PC-3 (cell line): ENCODE measurements around the gene RSKR.

Source experiments
- EZH2 ChIP-seq: fragments of 300-600 bp; sonication (generic); IDR thresholded peaks from one replicate; pipeline ENCODE4 v1.6.1; 2017; ENCODE audit warnings: antibody characterized with exemption, mild to moderate bottlenecking, low read length; ENCODE audit not compliant: unreplicated experiment
- EZH2phosphoT487 ChIP-seq: fragments of 300-600 bp; sonication (generic); IDR thresholded peaks from 2 replicates; pipeline ENCODE4 v1.6.1; 2018; ENCODE audit warnings: mild to moderate bottlenecking, antibody characterized with exemption, low read length, borderline replicate concordance
- TF ChIP-seq, protein P1 (sequence below): fragments of 300-600 bp; sonication (generic); conservative IDR thresholded peaks from 2 replicates; pipeline ENCODE4 v1.5.1; 2017; ENCODE audit warnings: antibody characterized with exemption, low read depth, mild to moderate bottlenecking, low read length

DNA sequence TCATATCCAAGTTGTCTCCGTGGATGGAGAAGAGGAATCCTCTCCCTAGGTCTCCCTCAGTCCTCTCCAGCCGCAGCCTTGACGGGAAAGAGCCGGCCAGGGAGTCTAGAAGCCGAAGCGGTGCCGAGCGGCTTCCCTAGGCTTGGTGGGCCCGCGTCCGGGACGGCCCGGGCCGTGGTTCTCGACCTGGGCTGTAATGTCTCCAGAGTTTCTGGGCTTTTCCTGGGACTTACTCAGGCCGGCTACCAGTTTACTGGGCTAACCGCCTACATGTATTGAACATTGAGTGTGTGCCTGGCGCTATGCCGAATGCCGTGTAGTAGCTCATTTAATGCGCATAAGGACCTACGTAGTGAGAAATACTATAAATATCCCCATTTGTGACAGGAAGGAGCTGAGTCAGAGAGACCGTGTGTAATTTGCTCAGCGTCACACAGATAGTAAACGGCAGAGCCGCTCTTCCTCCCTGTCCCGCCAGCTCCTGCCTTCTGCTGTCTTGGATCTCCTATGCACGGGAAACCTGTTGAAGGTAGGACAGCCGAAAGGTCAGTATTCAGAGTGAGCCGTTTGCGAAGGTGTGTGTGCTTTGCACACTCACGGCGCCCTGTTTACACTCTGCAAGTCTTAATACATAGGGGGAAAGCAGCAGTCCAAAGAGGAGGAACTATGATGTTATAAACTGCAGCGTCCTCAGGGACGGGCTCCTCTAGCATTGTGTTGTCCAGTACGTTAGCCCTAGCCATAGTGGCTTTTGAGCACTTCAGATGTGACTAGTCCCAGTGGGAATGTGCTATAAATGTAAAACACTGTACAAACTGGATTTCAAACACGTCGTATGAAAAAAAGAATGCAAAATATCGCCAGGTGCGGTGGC lies 14.4 kb downstream of the RSKR start:
- TF ChIP-seq, protein P1, sequence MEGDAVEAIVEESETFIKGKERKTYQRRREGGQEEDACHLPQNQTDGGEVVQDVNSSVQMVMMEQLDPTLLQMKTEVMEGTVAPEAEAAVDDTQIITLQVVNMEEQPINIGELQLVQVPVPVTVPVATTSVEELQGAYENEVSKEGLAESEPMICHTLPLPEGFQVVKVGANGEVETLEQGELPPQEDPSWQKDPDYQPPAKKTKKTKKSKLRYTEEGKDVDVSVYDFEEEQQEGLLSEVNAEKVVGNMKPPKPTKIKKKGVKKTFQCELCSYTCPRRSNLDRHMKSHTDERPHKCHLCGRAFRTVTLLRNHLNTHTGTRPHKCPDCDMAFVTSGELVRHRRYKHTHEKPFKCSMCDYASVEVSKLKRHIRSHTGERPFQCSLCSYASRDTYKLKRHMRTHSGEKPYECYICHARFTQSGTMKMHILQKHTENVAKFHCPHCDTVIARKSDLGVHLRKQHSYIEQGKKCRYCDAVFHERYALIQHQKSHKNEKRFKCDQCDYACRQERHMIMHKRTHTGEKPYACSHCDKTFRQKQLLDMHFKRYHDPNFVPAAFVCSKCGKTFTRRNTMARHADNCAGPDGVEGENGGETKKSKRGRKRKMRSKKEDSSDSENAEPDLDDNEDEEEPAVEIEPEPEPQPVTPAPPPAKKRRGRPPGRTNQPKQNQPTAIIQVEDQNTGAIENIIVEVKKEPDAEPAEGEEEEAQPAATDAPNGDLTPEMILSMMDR, result no peak
- TF ChIP-seq EZH2 (no peak), EZH2phosphoT487 (no peak)
